Pancreas (tissue), 10 donors: ENCODE data around the gene PTPRD. TPM values are rescaled to one million over a fixed set of nuclear protein-coding genes. Genes with fewer than 3 reads are reported as not detected.

Experiments used
- ATAC-seq, 4 donors: fragments of 200-7000 bp; cut with Tn5 transposase; one replicate each; pipeline versions ENCODE4 v1.8.0 to v1.9.1; 2020; ENCODE audit warnings: mild to moderate bottlenecking in 4 of 4, moderate library complexity in 4 of 4
- DNase-seq, 6 donors: peaks; one replicate each; pipeline ENCODE4 v3.0.0-alpha.2; 2020
- FAIRE-seq: peaks from 2 replicates; lab custom pipeline; 2012; peaks lifted over from hg19 to GRCh38; lab: Jason Lieb, UNC
- H3K27ac ChIP-seq, 4 donors: fragments of 200-600 bp; sonication (generic); 1 replicate in 3 of 4; 2 replicates in 1 of 4; pipeline versions ENCODE4 v1.5.0 to v1.8.0; 2020
- H3K27me3 ChIP-seq, 4 donors: fragments of 200-600 bp; one replicate each; pipeline ENCODE4 v1.8.0; 2021
- H3K36me3 ChIP-seq, 3 donors: fragments of 200-600 bp; sonication (generic) in 1 of 3; one replicate each; pipeline versions ENCODE4 v1.5.0 to v1.8.0; 2020 to 2021
- H3K4me1 ChIP-seq, 3 donors: fragments of 200-600 bp; one replicate each; pipeline ENCODE4 v1.8.0; 2021
- H3K4me3 ChIP-seq, 4 donors: fragments of 200-600 bp; sonication (generic) in 2 of 4; one replicate each; pipeline versions ENCODE4 v1.5.0 to v1.8.0; 2020 to 2021
- H3K9me3 ChIP-seq, 4 donors: fragments of 200-600 bp; one replicate each; pipeline ENCODE4 v1.8.0; 2021
- CTCF ChIP-seq, 4 donors: fragments of 200-600 bp; sonication (generic) in 3 of 4; IDR thresholded peaks; one replicate each; pipeline versions ENCODE4 v1.5.0 to v1.8.0; 2021; ENCODE audit warnings: antibody characterized with exemption in 4 of 4
- WGBS, 2 donors: extraction: QIAGEN DNeasy Blood & Tissue Kit; methylation state at CpG; one replicate each; pipeline ENCODE4 v1.1.7; 2013; 5-methylcytosine and 5-hydroxymethylcytosine counted together
- intact Hi-C, 3 donors: fragments of 100-400 bp; cut with DNase I; formaldehyde crosslinking; loops; one replicate each; pipeline versions ENCODE4 v1.11.1 to v1.14.2; 2022
- polyA plus RNA-seq, 2 donors: library from polyadenylated mRNA; stranded (reverse); fragments of 200-250 nt; gene quantifications; one replicate each; pipeline ENCODE4 v1.2.3, GENCODE V29; 2013
- total RNA-seq, 6 donors: library from RNA; stranded (reverse); fragmentation: NEBNext Ultra II Directional in 4 of 6; extraction: Animal tissue kit (Norgen Biotek cat#: 25700) in 4 of 6; gene quantifications; one replicate each; pipeline versions ENCODE4 v1.2.1 to v1.2.4, GENCODE V29; 2021 to 2023
- donor health status: healthy with polysubstance abuse.
- donor health status: DM: no; HTN: no; CAD: no; lungs with moderate emphysema.
- donor health status: DM: no; HTN: no; CAD: no.
- donor health status: control.
- donor health status: control.
- donor health status: Bipolar disorder and iron deficiency.
- donor health status: DM: yes; HTN: yes; CAD: no.
- donor health status: DM: no; HTN: no; CAD: no.
- donor health status: DM: no; HTN: no; CAD: no.
- donor health status: DM: yes; HTN: yes; CAD: no.

PTPRD gene
- total and polyA plus RNA-seq, 8 donors, result 2.1 to 21.7 (median 5.1) TPM

- no peak for TF ChIP-seq CTCF (IDR thresholded peaks at IDR 0.05)
- H3K27ac ChIP-seq, result no peak overlapping the region
- WGBS, 2 donors, result 72 to 73% methylated on average over 1 of the region's 1 CpG
- no peak overlapping the region for H3K4me3 ChIP-seq
- ATAC-seq, result no peak
- H3K4me1 ChIP-seq, result no peaks in the 10 kb centered on the region
- intact Hi-C loops, result no loop called here
- no peaks in the 10 kb centered on the region for H3K9me3 ChIP-seq
- no peak for DNase-seq
- FAIRE-seq, result no peak
- H3K36me3 ChIP-seq, result no peaks in the 10 kb centered on the region
- no peaks in the 10 kb centered on the region for H3K27me3 ChIP-seq
These were observed 1390.1 kb downstream of the PTPRD start for GRCh38 chr9:9222730-9223129.

GRCh38 chr9:9216934-9217333, 1395.9 kb downstream of the PTPRD start:
- TF ChIP-seq CTCF (IDR thresholded peaks at IDR 0.05), result no peak
- FAIRE-seq (no peak), DNase-seq (no peak), ATAC-seq (no peak)
- WGBS, 2 donors, result 67 to 97% methylated on average over 2 of the region's 2 CpGs
- H3K27me3 ChIP-seq, result no peaks in the 10 kb centered on the region
- H3K4me3 ChIP-seq, result no peak overlapping the region
- H3K4me1 ChIP-seq, result no peaks in the 10 kb centered on the region
- intact Hi-C loops, result no loop called here
- no peaks in the 10 kb centered on the region for H3K9me3 ChIP-seq
- no peak overlapping the region for H3K27ac ChIP-seq
- no peaks in the 10 kb centered on the region for H3K36me3 ChIP-seq

GRCh38 chr9:9215050-9215449, 1397.8 kb downstream of the PTPRD start:
- no peak overlapping the region for H3K4me3 ChIP-seq

GRCh38 chr9:9214066-9214465, 1398.7 kb downstream of the PTPRD start:
- H3K4me3 ChIP-seq, result no peak overlapping the region
- 26 to 29% methylated on average over 6 of the region's 6 CpGs for WGBS, 2 donors
- no peaks in the 10 kb centered on the region for H3K9me3 ChIP-seq
- DNase-seq, result no peak
- ATAC-seq, result no peak
- intact Hi-C loops, result no loop called here
- no peaks in the 10 kb centered on the region for H3K36me3 ChIP-seq
- H3K4me1 ChIP-seq, result no peaks in the 10 kb centered on the region
- no peak for FAIRE-seq
- no peaks in the 10 kb centered on the region for H3K27me3 ChIP-seq
- TF ChIP-seq CTCF (IDR thresholded peaks at IDR 0.05), result no peak
- H3K27ac ChIP-seq, result no peak overlapping the region

More at GRCh38 chr9:9215050-9215449, 1397.8 kb downstream of the PTPRD start:
- Histone ChIP-seq H3K27me3 (no peaks in the 10 kb centered on the region), H3K36me3 (no peaks in the 10 kb centered on the region), H3K9me3 (no peaks in the 10 kb centered on the region), H3K27ac (no peak overlapping the region), H3K4me1 (no peaks in the 10 kb centered on the region)
- WGBS, 2 donors, result 55 to 72% methylated on average over 2 of the region's 2 CpGs
- FAIRE-seq (no peak), DNase-seq (no peak), ATAC-seq (no peak)
- intact Hi-C loops, result no loop called here
- TF ChIP-seq CTCF (IDR thresholded peaks at IDR 0.05), result no peak

- no peaks in the 10 kb centered on the region for H3K36me3 ChIP-seq
- FAIRE-seq (no peak), DNase-seq (no peak), ATAC-seq (no peak)
- H3K27ac ChIP-seq, result no peak overlapping the region
- no peak overlapping the region for H3K4me3 ChIP-seq
- H3K27me3 ChIP-seq, result no peaks in the 10 kb centered on the region
- no peaks in the 10 kb centered on the region for H3K9me3 ChIP-seq
- TF ChIP-seq CTCF (IDR thresholded peaks at IDR 0.05), result no peak
- 60 to 76% methylated on average over 3 of the region's 3 CpGs for WGBS, 2 donors
- no peaks in the 10 kb centered on the region for H3K4me1 ChIP-seq
- intact Hi-C loops, result no loop called here
These were observed 1399.8 kb downstream of the PTPRD start for GRCh38 chr9:9212963-9213362.
